Left ventricle myocardium inferior (tissue), 1 donor: ENCODE measurements around the gene CARD16. TPM values are rescaled to one million over a fixed set of nuclear protein-coding genes. Genes with fewer than 3 reads are reported as not detected.
A peak's percentile ranks its signal among the peaks of the same experiment; 100 is the strongest.
"Not testable (repeated sequence)": the region's sequence is repeated elsewhere in the genome, so short reads cannot be mapped to it uniquely, and the experiment has no call there.

Experiments used
- DNase-seq: peaks from one replicate; pipeline ENCODE4 v3.0.0-alpha.2; 2020
- H3K27ac ChIP-seq: fragments of 200-600 bp; replicated peaks from 2 replicates; pipeline ENCODE4 v1.8.0; 2021
- H3K27me3 ChIP-seq: fragments of 200-600 bp; 2 replicates; pipeline ENCODE4 v1.8.0; 2021; ENCODE audit warnings: low read depth
- H3K36me3 ChIP-seq: fragments of 200-600 bp; 2 replicates; pipeline ENCODE4 v1.8.0; 2021
- H3K4me1 ChIP-seq: fragments of 200-600 bp; 2 replicates; pipeline ENCODE4 v1.8.0; 2021
- H3K4me3 ChIP-seq: fragments of 200-600 bp; 2 replicates; pipeline ENCODE4 v1.8.0; 2021; ENCODE audit warnings: mild to moderate bottlenecking, moderate library complexity
- H3K9me3 ChIP-seq: fragments of 200-600 bp; replicated peaks from 2 replicates; pipeline ENCODE4 v1.8.0; 2021
- intact Hi-C: fragments of 100-400 bp; cut with micrococcal nuclease; formaldehyde crosslinking; loops from one replicate; pipeline ENCODE4 v1.11.0; 2022
- total RNA-seq: library from RNA; stranded (reverse); fragmentation: NEBNext Ultra II Directional; extraction: Animal tissue kit (Norgen Biotek cat#: 25700); gene quantifications from one replicate; pipeline ENCODE4 v1.2.1, GENCODE V29; 2021
- TF ChIP-seq, protein P1 (sequence below): fragments of 200-600 bp; IDR thresholded peaks from 2 replicates; pipeline ENCODE4 v1.8.0; 2021; ENCODE audit warnings: antibody characterized with exemption, mild to moderate bottlenecking, borderline replicate concordance
- donor health status: DM: no; HTN: yes; CAD: no; lungs with severe emphysema.

Gene CARD16
- total RNA-seq, 1 donor from 2014 or later, result 8.3 TPM

DNA sequence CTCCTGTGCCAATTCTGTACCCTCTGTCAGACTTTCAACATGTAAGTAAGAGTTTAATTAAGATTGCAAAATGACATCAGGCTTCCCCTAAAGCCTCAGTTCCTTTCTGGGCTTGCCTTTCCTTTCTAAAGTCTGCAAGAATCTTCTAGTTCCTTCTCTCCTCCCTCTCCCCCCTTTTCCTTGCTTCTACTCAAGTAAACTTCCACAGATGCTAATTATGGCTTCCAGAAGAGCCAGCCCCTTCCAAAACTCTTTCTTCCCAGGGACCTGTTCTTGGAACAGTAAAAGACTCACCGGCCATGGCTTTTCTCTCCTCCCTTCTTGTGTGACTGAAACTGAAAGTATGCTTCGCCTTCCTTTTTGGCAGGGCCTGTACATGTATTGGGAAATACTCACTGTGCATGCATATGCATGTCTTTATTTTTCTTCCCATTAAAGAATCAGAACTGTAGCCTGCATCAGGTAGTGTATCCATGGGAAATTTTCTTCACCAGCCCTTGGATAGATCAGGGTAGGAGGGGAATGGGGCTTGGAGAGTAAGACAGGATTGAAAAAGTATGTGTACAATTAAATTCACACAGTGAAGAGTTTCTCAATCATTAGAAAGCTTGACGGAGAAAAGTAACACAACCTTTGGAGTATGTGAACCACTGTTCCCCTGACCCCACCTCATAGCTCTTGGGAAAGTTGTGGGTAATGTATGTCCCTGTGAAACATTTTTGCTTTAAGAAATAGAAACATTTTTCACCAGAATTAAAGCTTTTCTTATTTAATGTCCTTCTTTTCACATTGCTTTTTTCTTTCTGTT lies 10.1 kb downstream of the CARD16 start, which contains the start of gene CASP1:
Gene CASP1, minus strand, starts transcription at position 332 of the 808 bp plus-strand sequence. Its CDS starts 31 bp downstream, at position 301.
- DNase-seq, result no peak
- H3K27ac ChIP-seq, result peak within 1 kb of the TSS; percentile 79
- peak within 1 kb of the TSS; percentile 64 for H3K4me3 ChIP-seq
- peaks cover 33% of the 10 kb centered on the region for H3K4me1 ChIP-seq
- TF ChIP-seq, protein P1, sequence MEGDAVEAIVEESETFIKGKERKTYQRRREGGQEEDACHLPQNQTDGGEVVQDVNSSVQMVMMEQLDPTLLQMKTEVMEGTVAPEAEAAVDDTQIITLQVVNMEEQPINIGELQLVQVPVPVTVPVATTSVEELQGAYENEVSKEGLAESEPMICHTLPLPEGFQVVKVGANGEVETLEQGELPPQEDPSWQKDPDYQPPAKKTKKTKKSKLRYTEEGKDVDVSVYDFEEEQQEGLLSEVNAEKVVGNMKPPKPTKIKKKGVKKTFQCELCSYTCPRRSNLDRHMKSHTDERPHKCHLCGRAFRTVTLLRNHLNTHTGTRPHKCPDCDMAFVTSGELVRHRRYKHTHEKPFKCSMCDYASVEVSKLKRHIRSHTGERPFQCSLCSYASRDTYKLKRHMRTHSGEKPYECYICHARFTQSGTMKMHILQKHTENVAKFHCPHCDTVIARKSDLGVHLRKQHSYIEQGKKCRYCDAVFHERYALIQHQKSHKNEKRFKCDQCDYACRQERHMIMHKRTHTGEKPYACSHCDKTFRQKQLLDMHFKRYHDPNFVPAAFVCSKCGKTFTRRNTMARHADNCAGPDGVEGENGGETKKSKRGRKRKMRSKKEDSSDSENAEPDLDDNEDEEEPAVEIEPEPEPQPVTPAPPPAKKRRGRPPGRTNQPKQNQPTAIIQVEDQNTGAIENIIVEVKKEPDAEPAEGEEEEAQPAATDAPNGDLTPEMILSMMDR, result no peak
- no peaks in the 10 kb centered on the region for H3K27me3 ChIP-seq
- H3K36me3 ChIP-seq, result peaks cover 9% of the 10 kb centered on the region
- H3K9me3 ChIP-seq, result no peaks in the 10 kb centered on the region
- intact Hi-C loops, result no loop called here

DNA sequence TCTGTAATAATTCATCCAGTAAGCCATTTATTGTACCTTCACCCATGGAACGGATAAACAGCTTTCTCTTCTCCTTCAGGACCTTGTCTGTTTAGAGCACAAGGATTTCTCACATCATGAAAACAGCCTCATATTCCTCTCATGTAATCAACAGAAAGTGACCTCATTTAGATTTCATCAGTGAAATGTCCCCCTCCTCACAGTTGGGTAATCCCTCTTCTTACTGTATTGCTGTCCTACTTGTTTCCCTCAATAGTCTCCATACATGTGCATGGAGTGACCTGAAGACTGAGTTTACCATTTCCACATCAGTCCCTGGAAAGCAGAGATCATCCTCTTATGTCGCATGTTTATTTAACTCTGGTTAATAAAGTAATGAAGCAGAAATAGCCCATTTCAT lies 10.7 kb downstream of the CARD16 start:
- Histone ChIP-seq H3K27ac (peak overlapping the region; percentile 79), H3K4me1 (peaks cover 33% of the 10 kb centered on the region), H3K36me3 (peaks cover 15% of the 10 kb centered on the region), H3K4me3 (peak overlapping the region; percentile 64)
- H3K9me3 ChIP-seq, H3K27me3 ChIP-seq, DNase-seq, intact Hi-C loops: not testable (repeated sequence)

GRCh38 chr11:105033781-105034180 lies 11.4 kb downstream of the CARD16 start:
- TF ChIP-seq, protein P1, result no peak
- Histone ChIP-seq H3K4me3 (peak overlapping the region; percentile 64), H3K27ac (peak overlapping the region; percentile 79), H3K36me3 (peaks cover 21% of the 10 kb centered on the region), H3K4me1 (peaks cover 33% of the 10 kb centered on the region), H3K27me3 (no peaks in the 10 kb centered on the region), H3K9me3 (no peaks in the 10 kb centered on the region)
- DNase-seq, result no peak
- intact Hi-C loops, result no loop called here

- no peak for DNase-seq
- Histone ChIP-seq H3K4me3 (peak overlapping the region; percentile 64), H3K36me3 (peaks cover 26% of the 10 kb centered on the region), H3K27me3 (no peaks in the 10 kb centered on the region), H3K9me3 (no peaks in the 10 kb centered on the region), H3K4me1 (peaks cover 33% of the 10 kb centered on the region), H3K27ac (peak overlapping the region; percentile 79)
- TF ChIP-seq, protein P1, result no peak
- intact Hi-C loops, result no loop called here
Observed at GRCh38 chr11:105033343-105033742, 11.8 kb downstream of the CARD16 start.

- TF ChIP-seq, protein P1, result no peak
- peak overlapping the region; percentile 64 for H3K4me3 ChIP-seq
- H3K4me1 ChIP-seq, result peaks cover 33% of the 10 kb centered on the region
- no peak overlapping the region for H3K27ac ChIP-seq
- intact Hi-C loops, result no loop called here
- H3K27me3 ChIP-seq, result no peaks in the 10 kb centered on the region
- no peak for DNase-seq
- peaks cover 32% of the 10 kb centered on the region for H3K36me3 ChIP-seq
- no peaks in the 10 kb centered on the region for H3K9me3 ChIP-seq
Observed at GRCh38 chr11:105032495-105032894, 12.6 kb downstream of the CARD16 start.

DNA sequence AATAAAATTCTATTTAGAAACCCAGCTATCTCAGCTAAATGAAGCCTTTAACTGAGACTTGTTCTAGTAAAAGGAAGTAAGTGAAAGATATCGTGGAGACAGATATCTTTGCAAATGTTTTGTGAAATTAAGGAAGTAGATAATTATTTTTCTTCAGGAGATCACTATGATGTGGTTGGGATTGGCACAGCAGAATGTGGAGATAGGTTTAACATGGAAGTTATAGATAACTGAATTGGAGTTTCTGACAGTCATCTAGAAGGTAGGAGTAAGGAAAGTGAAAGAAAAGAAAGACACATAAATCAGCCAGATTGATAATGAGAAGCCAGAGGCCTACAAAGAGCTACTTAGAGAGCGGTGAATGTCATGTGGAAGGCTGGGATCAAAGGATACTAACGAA lies 17.5 kb downstream of the CARD16 start:
- peaks cover 3% of the 10 kb centered on the region for H3K4me1 ChIP-seq
- intact Hi-C loops, result no loop called here
- no peaks in the 10 kb centered on the region for H3K27me3 ChIP-seq
- peaks cover 54% of the 10 kb centered on the region for H3K36me3 ChIP-seq
- no peak overlapping the region for H3K4me3 ChIP-seq
- no peaks in the 10 kb centered on the region for H3K9me3 ChIP-seq
- DNase-seq, result no peak
- TF ChIP-seq, protein P1, result no peak
- H3K27ac ChIP-seq, result no peak overlapping the region
